ENCODE data around the gene FILIP1L. TPM values are rescaled to one million over a fixed set of nuclear protein-coding genes. Genes with fewer than 3 reads are reported as not detected.

FILIP1L gene
- total and polyA plus RNA-seq, 2 donors (not counting 1 experiment from before 2014, with no cell fraction given): 0.32 to 0.48 TPM

GRCh38 chr3:100082714-100083113, 31.6 kb downstream of the FILIP1L start:
- no peaks in the 10 kb centered on the region for H4K20me1 ChIP-seq (ENCODE audit: control insufficient read depth, insufficient read depth, low read length, poor library complexity, severe bottlenecking)
- H3K9ac ChIP-seq (ENCODE audit: low read length): no peak overlapping the region
- H3K4me2 ChIP-seq (replicated peaks; ENCODE audit: low read depth, low read length, poor library complexity, severe bottlenecking): no peak overlapping the region
- intact Hi-C loops (cut with micrococcal nuclease): no loop called here
- no peak overlapping the region for H3K4me3 ChIP-seq (ENCODE audit: control extremely low read depth in 1 of 5, extremely low read depth in 1 of 5, insufficient read depth in 1 of 5, low read depth in 2 of 5, low read length in 4 of 5)
- Mint-ChIP-seq H3K27me3 (no peaks in the 10 kb centered on the region), H3K27ac (no peak overlapping the region), H3K4me1 (peaks cover 20% of the 10 kb centered on the region), H3K4me3 (no peak overlapping the region), H3K9me3 (ENCODE audit: insufficient read depth) (no peaks in the 10 kb centered on the region)
- ChIA-PET CTCF (no interaction called here), POLR2A (no interaction called here)
- peaks cover 0 to 4% of the 10 kb centered on the region in 2 experiments for H3K36me3 ChIP-seq (replicated peaks in 1 of 2; ENCODE audit: control extremely low read depth in 1 of 2, control insufficient read depth in 1 of 2, extremely low read depth in 1 of 2, insufficient read depth in 2 of 2, low read length in 1 of 2)
- no CpG with 5 or more reads among the region's 1 CpG for WGBS (ENCODE audit: insufficient coverage)
- no peak overlapping the region for H3K27ac ChIP-seq (ENCODE audit: low read length in 2 of 2)
- TF ChIP-seq CTCF (IDR thresholded peaks at IDR 0.05): no peak
- no peak for TF ChIP-seq EZH2 (IDR thresholded peaks at IDR 0.05; ENCODE audit: borderline replicate concordance, insufficient read depth, low read depth, low read length, poor library complexity, severe bottlenecking)
- H3K27me3 ChIP-seq (replicated peaks in 1 of 4; ENCODE audit: control extremely low read depth in 1 of 4, control insufficient read depth in 3 of 4, insufficient read depth in 4 of 4, low read length in 3 of 4): no peaks in the 10 kb centered on the region
- peaks cover 3 to 8% of the 10 kb centered on the region in 2 donors for H3K4me1 ChIP-seq (ENCODE audit: control insufficient read depth in 2 of 2, insufficient read depth in 2 of 2, low read length in 2 of 2)
- no peaks in the 10 kb centered on the region for H3K79me2 ChIP-seq (ENCODE audit: control insufficient read depth, insufficient read depth, low read length)
- ATAC-seq (ENCODE audit: low read depth) (no peak), DNase-seq (no peak)
- no peak overlapping the region for H2AFZ ChIP-seq (ENCODE audit: insufficient read depth, low read depth, low read length, poor library complexity, severe bottlenecking)
- no peaks in the 10 kb centered on the region for H3K9me3 ChIP-seq (ENCODE audit: control extremely low read depth in 1 of 3, control insufficient read depth in 2 of 3, insufficient read depth in 1 of 3, low read length in 2 of 3)

GRCh38 chr3:100081986-100082692, 32.2 kb downstream of the FILIP1L start:
- no CpG with 5 or more reads among the region's 2 CpGs for WGBS (ENCODE audit: insufficient coverage)

More at GRCh38 chr3:100081986-100082692, 32.2 kb downstream of the FILIP1L start:
- H3K27me3 Mint-ChIP-seq: no peaks in the 10 kb centered on the region
- CTCF ChIA-PET: no interaction called here
- H3K9ac ChIP-seq (ENCODE audit: low read length): no peak overlapping the region
- TF ChIP-seq CTCF (IDR thresholded peaks at IDR 0.05): no peak
- TF ChIP-seq EZH2 (IDR thresholded peaks at IDR 0.05; ENCODE audit: borderline replicate concordance, insufficient read depth, low read depth, low read length, poor library complexity, severe bottlenecking): no peak
- H3K27ac ChIP-seq (ENCODE audit: low read length in 2 of 2): no peak overlapping the region
- peaks cover 0 to 4% of the 10 kb centered on the region in 2 experiments for H3K36me3 ChIP-seq (replicated peaks in 1 of 2; ENCODE audit: control extremely low read depth in 1 of 2, control insufficient read depth in 1 of 2, extremely low read depth in 1 of 2, insufficient read depth in 2 of 2, low read length in 1 of 2)
- DNase-seq (no peak), ATAC-seq (ENCODE audit: low read depth) (no peak)
- H3K4me2 ChIP-seq (replicated peaks; ENCODE audit: low read depth, low read length, poor library complexity, severe bottlenecking): no peak overlapping the region
- H3K27me3 ChIP-seq (replicated peaks in 1 of 4; ENCODE audit: control extremely low read depth in 1 of 4, control insufficient read depth in 3 of 4, insufficient read depth in 4 of 4, low read length in 3 of 4): no peaks in the 10 kb centered on the region
- no peak overlapping the region for H3K4me3 ChIP-seq (ENCODE audit: control extremely low read depth in 1 of 5, extremely low read depth in 1 of 5, insufficient read depth in 1 of 5, low read depth in 2 of 5, low read length in 4 of 5)
- peaks cover 3 to 8% of the 10 kb centered on the region in 2 donors for H3K4me1 ChIP-seq (ENCODE audit: control insufficient read depth in 2 of 2, insufficient read depth in 2 of 2, low read length in 2 of 2)
- H2AFZ ChIP-seq (ENCODE audit: insufficient read depth, low read depth, low read length, poor library complexity, severe bottlenecking): no peak overlapping the region
- no peaks in the 10 kb centered on the region for H4K20me1 ChIP-seq (ENCODE audit: control insufficient read depth, insufficient read depth, low read length, poor library complexity, severe bottlenecking)
- no peaks in the 10 kb centered on the region for H3K9me3 Mint-ChIP-seq (ENCODE audit: insufficient read depth)
- H3K9me3 ChIP-seq (ENCODE audit: control extremely low read depth in 1 of 3, control insufficient read depth in 2 of 3, insufficient read depth in 1 of 3, low read length in 2 of 3): no peaks in the 10 kb centered on the region
- no peaks in the 10 kb centered on the region for H3K79me2 ChIP-seq (ENCODE audit: control insufficient read depth, insufficient read depth, low read length)
- H3K4me3 Mint-ChIP-seq: no peak overlapping the region
- H3K4me1 Mint-ChIP-seq: peaks cover 18% of the 10 kb centered on the region
- POLR2A ChIA-PET: no interaction called here
- intact Hi-C loops (cut with micrococcal nuclease): no loop called here
- H3K27ac Mint-ChIP-seq: no peak overlapping the region

Data from B cell (primary cell).